ENCODE results near the gene ALDH8A1.
"Not testable (repeated sequence)": the region's sequence is repeated elsewhere in the genome, so short reads cannot be mapped to it uniquely, and the experiment has no call there.

ALDH8A1 gene

DNA sequence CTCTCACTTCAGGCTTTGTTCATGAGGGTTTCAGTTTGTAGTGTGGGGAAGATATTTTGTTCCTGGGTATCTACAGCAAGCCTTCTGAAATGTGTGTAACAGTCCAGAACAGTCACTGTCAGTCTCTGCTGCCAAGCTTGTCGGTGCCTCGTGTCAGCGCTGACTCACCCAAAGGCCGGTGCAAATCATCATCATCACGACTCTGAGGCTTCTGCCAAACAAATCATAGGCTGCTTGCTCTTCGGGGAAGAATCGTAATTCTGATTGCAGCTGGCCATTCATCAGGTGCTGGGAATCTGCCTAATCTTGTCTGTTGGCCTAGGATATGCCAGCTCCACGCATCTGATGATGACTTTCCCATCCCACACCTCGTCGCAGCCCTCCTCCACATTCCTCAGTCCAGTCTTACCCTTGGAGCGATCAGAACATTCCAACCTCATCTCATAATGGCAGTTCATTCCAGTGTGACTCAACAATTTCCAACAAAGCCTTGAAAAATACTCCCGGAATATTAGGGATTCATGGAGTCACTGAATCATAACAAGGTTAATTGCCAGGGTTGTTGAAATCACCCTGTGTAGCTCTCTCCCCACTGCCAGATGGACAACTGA is 40.9 kb downstream of the ALDH8A1 start:
- no peaks in the 10 kb centered on the region for H3K79me2 ChIP-seq (ENCODE audit: insufficient read depth, low read length)
- TF ChIP-seq CTCF (IDR thresholded peaks at IDR 0.05; ENCODE audit: insufficient read depth, low read length, poor library complexity, severe bottlenecking), result no peak
- TF ChIP-seq EZH2phosphoT487 (conservative IDR thresholded peaks at IDR 0.05; ENCODE audit: low read length), result no peak
- no peak overlapping the region for H3K4me3 ChIP-seq (ENCODE audit: insufficient read depth, low read length, poor library complexity, severe bottlenecking)
- H3K9me3 ChIP-seq (ENCODE audit: insufficient read depth, low read length), result no peaks in the 10 kb centered on the region
- no peak overlapping the region for H3K27ac ChIP-seq (ENCODE audit: low read depth, low read length)
- H4K20me1 ChIP-seq (ENCODE audit: low read depth, low read length), result no peaks in the 10 kb centered on the region
- H3K36me3 ChIP-seq (ENCODE audit: low read length), result no peaks in the 10 kb centered on the region
- no peak overlapping the region for H2AFZ ChIP-seq (ENCODE audit: low read depth, low read length, severe bottlenecking)
- no peaks in the 10 kb centered on the region for H3K9me2 ChIP-seq (replicated peaks; ENCODE audit: insufficient read depth, low read length)
- H3K27me3 ChIP-seq (ENCODE audit: low read length), result no peaks in the 10 kb centered on the region
- H3K9ac ChIP-seq (ENCODE audit: low read length), result no peak overlapping the region
- H3K4me2 ChIP-seq (ENCODE audit: low read depth, low read length, poor library complexity, severe bottlenecking), result no peak overlapping the region
- no peaks in the 10 kb centered on the region for H3F3A ChIP-seq (ENCODE audit: insufficient read depth)

DNA sequence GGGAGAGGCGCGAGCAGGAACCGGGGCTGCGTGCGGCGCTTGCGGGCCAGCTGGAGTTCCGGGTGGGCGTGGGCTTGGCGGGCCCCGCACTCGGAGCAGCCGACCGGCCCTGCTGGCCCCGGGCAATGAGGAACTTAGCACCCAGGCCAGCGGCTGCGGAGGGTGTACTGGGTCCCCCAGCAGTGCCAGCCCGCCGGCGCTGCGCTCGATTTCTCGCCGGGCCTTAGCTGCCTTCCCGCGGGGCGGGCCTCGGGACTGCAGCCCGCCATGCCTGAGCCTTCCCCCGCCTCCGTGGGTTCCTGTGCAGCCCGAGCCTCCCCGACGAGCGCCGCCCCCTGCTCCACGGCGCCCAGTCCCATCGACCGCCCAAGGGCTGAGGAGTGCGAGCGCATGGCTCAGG is 45.2 kb downstream of the ALDH8A1 start:
- not testable (repeated sequence) for H3K36me3 ChIP-seq (ENCODE audit: low read length); H3K4me2 ChIP-seq (ENCODE audit: low read depth, low read length, poor library complexity, severe bottlenecking); H3K4me3 ChIP-seq (ENCODE audit: insufficient read depth, low read length, poor library complexity, severe bottlenecking); H3F3A ChIP-seq (ENCODE audit: insufficient read depth); H3K9me3 ChIP-seq (ENCODE audit: insufficient read depth, low read length); H4K20me1 ChIP-seq (ENCODE audit: low read depth, low read length); H3K27me3 ChIP-seq (ENCODE audit: low read length); H3K27ac ChIP-seq (ENCODE audit: low read depth, low read length); H2AFZ ChIP-seq (ENCODE audit: low read depth, low read length, severe bottlenecking); H3K9ac ChIP-seq (ENCODE audit: low read length); H3K9me2 ChIP-seq (replicated peaks; ENCODE audit: insufficient read depth, low read length); H3K79me2 ChIP-seq (ENCODE audit: insufficient read depth, low read length)

- Histone ChIP-seq H3K4me2 (ENCODE audit: low read depth, low read length, poor library complexity, severe bottlenecking) (no peak overlapping the region), H2AFZ (ENCODE audit: low read depth, low read length, severe bottlenecking) (no peak overlapping the region), H4K20me1 (ENCODE audit: low read depth, low read length) (no peaks in the 10 kb centered on the region), H3K79me2 (ENCODE audit: insufficient read depth, low read length) (no peaks in the 10 kb centered on the region), H3K9ac (ENCODE audit: low read length) (no peak overlapping the region), H3K27me3 (ENCODE audit: low read length) (no peaks in the 10 kb centered on the region), H3K36me3 (ENCODE audit: low read length) (no peaks in the 10 kb centered on the region), H3K4me3 (ENCODE audit: insufficient read depth, low read length, poor library complexity, severe bottlenecking) (no peak overlapping the region), H3K9me2 (replicated peaks; ENCODE audit: insufficient read depth, low read length) (no peaks in the 10 kb centered on the region), H3K9me3 (ENCODE audit: insufficient read depth, low read length) (no peaks in the 10 kb centered on the region), H3K27ac (ENCODE audit: low read depth, low read length) (no peak overlapping the region), H3F3A (ENCODE audit: insufficient read depth) (no peaks in the 10 kb centered on the region)
- TF ChIP-seq CTCF (IDR thresholded peaks at IDR 0.05; ENCODE audit: insufficient read depth, low read length, poor library complexity, severe bottlenecking) (no peak), EZH2phosphoT487 (conservative IDR thresholded peaks at IDR 0.05; ENCODE audit: low read length) (no peak)
Observed at GRCh38 chr6:134903448-134903847, 46.5 kb downstream of the ALDH8A1 start.

- no peak overlapping the region for H3K9ac ChIP-seq (ENCODE audit: low read length)
- H3K79me2 ChIP-seq (ENCODE audit: insufficient read depth, low read length), result no peaks in the 10 kb centered on the region
- no peak overlapping the region for H3K4me3 ChIP-seq (ENCODE audit: insufficient read depth, low read length, poor library complexity, severe bottlenecking)
- no peaks in the 10 kb centered on the region for H3K27me3 ChIP-seq (ENCODE audit: low read length)
- no peaks in the 10 kb centered on the region for H3K9me3 ChIP-seq (ENCODE audit: insufficient read depth, low read length)
- no peaks in the 10 kb centered on the region for H4K20me1 ChIP-seq (ENCODE audit: low read depth, low read length)
- no peak overlapping the region for H3K4me2 ChIP-seq (ENCODE audit: low read depth, low read length, poor library complexity, severe bottlenecking)
- TF ChIP-seq CTCF (IDR thresholded peaks at IDR 0.05; ENCODE audit: insufficient read depth, low read length, poor library complexity, severe bottlenecking) (no peak), EZH2phosphoT487 (conservative IDR thresholded peaks at IDR 0.05; ENCODE audit: low read length) (no peak)
- H2AFZ ChIP-seq (ENCODE audit: low read depth, low read length, severe bottlenecking), result no peak overlapping the region
- H3F3A ChIP-seq (ENCODE audit: insufficient read depth), result no peaks in the 10 kb centered on the region
- no peaks in the 10 kb centered on the region for H3K36me3 ChIP-seq (ENCODE audit: low read length)
- H3K9me2 ChIP-seq (replicated peaks; ENCODE audit: insufficient read depth, low read length), result no peaks in the 10 kb centered on the region
- H3K27ac ChIP-seq (ENCODE audit: low read depth, low read length), result no peak overlapping the region
Observed at GRCh38 chr6:134902936-134903335, 47.0 kb downstream of the ALDH8A1 start.

All from SU-DHL-6 (cell line).